ENCODE measurements around the gene GALNT1. TPM values are rescaled to one million over a fixed set of nuclear protein-coding genes. Genes with fewer than 3 reads are reported as not detected.

The GALNT1 gene
- total and polyA plus RNA-seq, 8 donors: 11.2 to 83.9 (median 13.8) TPM

DNA sequence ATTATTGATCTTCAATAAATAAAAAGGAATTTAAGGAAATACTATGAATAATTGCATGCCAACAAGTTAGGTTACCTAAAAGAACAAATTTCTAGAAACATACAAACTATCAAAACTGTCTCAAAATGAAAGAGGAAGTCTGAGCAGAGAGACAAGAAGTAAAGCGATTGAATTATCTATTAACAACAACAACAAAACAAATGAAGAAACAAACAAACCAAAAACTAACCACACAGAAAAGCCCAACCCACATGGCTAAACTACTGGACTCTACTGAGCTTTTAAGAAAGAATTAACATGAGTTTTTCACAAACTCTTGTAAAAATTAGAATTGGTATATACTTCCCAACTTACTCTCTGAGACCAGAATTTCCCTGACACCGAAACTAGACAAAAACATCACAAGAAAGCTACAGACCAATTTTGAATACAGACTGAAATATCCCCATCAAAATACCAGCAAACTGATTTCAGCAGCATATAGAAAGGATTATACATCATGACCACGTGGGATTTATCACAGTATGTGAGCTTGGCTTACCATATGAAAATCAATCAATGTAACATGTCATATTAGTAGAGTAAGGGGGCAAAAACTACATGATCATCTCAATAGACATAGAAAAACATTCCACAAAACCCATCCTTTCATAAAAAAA lies 16.6 kb upstream of the GALNT1 start:
- no peak for TF ChIP-seq EP300 (IDR thresholded peaks at IDR 0.05)
- no peak for TF ChIP-seq POLR2AphosphoS5 (IDR thresholded peaks at IDR 0.05)
- TF ChIP-seq POLR2A (IDR thresholded peaks at IDR 0.05): no peak
- no peak for TF ChIP-seq CTCF (IDR thresholded peaks at IDR 0.05)
- 67 to 79% (median 71%) methylated on average over 3 of the region's 3 CpGs for WGBS, 5 donors
- H3K4me3 ChIP-seq: no peak overlapping the region
- no peak overlapping the region for H3K27ac ChIP-seq
- H3K4me1 ChIP-seq: peaks cover 0 to 2% (median 0%) of the 10 kb centered on the region in 4 donors
- no peaks in the 10 kb centered on the region for H3K9me3 ChIP-seq
- no peaks in the 10 kb centered on the region for H3K36me3 ChIP-seq
- intact Hi-C loops (cut with DNase I; ENCODE audit: low total_unique reads): no loop called here
- DNase-seq: no peak
- H3K27me3 ChIP-seq: no peaks in the 10 kb centered on the region

DNA sequence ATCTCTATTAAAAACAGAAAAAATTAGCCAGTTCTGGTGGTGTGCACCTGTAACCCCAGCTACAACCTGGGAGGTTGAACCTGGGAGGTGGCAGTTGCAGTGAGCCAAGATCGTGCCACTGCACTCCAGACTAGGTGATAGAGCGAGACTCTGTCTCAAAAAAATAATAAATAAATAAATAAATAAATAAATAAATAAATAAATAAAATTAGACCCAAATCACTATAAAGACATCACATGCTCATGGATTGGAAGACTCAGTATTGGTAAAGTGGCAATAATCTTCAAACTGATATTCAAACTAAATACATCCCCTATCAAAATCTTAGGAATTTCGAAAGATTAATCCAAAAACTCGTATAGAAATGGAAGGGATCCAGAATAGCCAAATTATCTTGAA lies 15.5 kb upstream of the GALNT1 start:
- H3K9me3 ChIP-seq: no peaks in the 10 kb centered on the region
- intact Hi-C loops (cut with DNase I; ENCODE audit: low total_unique reads): no loop called here
- no peaks in the 10 kb centered on the region for H3K27me3 ChIP-seq
- no peak overlapping the region for H3K4me3 ChIP-seq
- peaks cover 0 to 3% (median 0%) of the 10 kb centered on the region in 4 donors for H3K4me1 ChIP-seq
- no peak overlapping the region for H3K27ac ChIP-seq
- no peak for DNase-seq
- 87 to 90% (median 90%) methylated on average over 4 of the region's 4 CpGs for WGBS, 5 donors
- TF ChIP-seq EP300 (IDR thresholded peaks at IDR 0.05): no peak
- no peak for TF ChIP-seq POLR2A (IDR thresholded peaks at IDR 0.05)
- no peaks in the 10 kb centered on the region for H3K36me3 ChIP-seq

GRCh38 chr18:35570182-35570581 lies 11.4 kb upstream of the GALNT1 start:
- Histone ChIP-seq H3K27me3 (no peaks in the 10 kb centered on the region), H3K36me3 (no peaks in the 10 kb centered on the region), H3K4me1 (peaks cover 0 to 3% (median 0%) of the 10 kb centered on the region in 4 donors), H3K9me3 (no peaks in the 10 kb centered on the region), H3K4me3 (no peak overlapping the region), H3K27ac (no peak overlapping the region)
- intact Hi-C loops (cut with DNase I; ENCODE audit: low total_unique reads): loop anchor here (10.0 kb wide), 1 partner anchor 65 kb away; no protein-coding TSS in a partner anchor
- TF ChIP-seq POLR2A (IDR thresholded peaks at IDR 0.05) (no peak), CTCF (IDR thresholded peaks at IDR 0.05) (no peak), POLR2AphosphoS5 (IDR thresholded peaks at IDR 0.05) (no peak), EP300 (IDR thresholded peaks at IDR 0.05) (no peak)
- WGBS, 5 donors: 34 to 58% (median 38%) methylated on average over 2 of the region's 2 CpGs
- DNase-seq: peak in 1 of 2 donors; percentile 21

DNA sequence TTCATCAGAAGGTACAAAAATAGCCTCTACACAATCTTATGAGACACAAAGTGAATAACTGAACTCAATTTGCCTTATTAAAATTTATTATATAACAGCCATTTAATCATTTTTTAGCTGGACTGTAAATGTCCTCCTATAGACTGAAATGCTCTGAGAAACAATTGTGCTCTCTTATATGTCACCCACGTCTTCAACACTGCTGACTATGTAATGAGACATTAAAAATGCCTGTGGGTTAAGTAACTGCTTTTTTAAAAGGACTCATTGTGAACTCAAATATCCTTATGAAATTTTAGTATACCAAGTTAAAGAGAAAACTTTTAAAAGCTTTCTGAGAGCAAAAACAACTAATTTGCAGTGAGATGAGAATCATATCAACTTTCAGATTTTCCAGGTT lies 10.4 kb upstream of the GALNT1 start:
- no peak for DNase-seq
- no peak overlapping the region for H3K4me3 ChIP-seq
- H3K36me3 ChIP-seq: no peaks in the 10 kb centered on the region
- intact Hi-C loops (cut with DNase I; ENCODE audit: low total_unique reads): loop anchor here (10.0 kb wide), 1 partner anchor 66 kb away; no protein-coding TSS in a partner anchor
- H3K4me1 ChIP-seq: peaks cover 0 to 3% (median 0%) of the 10 kb centered on the region in 4 donors
- no peak overlapping the region for H3K27ac ChIP-seq
- TF ChIP-seq POLR2A (IDR thresholded peaks at IDR 0.05) (no peak), EP300 (IDR thresholded peaks at IDR 0.05) (no peak), POLR2AphosphoS5 (IDR thresholded peaks at IDR 0.05) (no peak), CTCF (IDR thresholded peaks at IDR 0.05) (no peak)
- peaks cover 0 to under 1% (median 0%) of the 10 kb centered on the region in 4 donors for H3K9me3 ChIP-seq
- WGBS, 5 donors: 81 to 93% (median 91%) methylated on average over 1 of the region's 1 CpG
- no peaks in the 10 kb centered on the region for H3K27me3 ChIP-seq

DNA sequence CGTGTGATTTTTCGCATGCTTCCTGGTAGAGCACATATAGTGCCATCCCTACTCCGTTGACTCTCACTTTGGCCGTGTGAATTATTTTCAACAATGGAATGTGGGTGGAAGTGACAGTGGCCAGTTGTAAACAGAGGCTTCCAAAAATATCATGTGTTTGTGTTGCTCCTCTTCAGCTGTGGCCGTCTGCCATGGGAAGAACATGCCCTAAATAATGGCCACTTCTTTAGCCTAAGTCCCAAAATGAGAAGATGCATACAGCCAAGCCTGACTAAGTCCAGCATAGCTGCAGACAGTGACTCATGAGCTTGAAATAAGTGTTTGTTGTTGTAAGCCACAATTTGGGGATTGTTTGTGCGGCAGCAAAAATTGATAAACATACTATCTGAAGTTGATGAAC lies 8.9 kb upstream of the GALNT1 start:
- H3K27me3 ChIP-seq: no peaks in the 10 kb centered on the region
- peaks cover 0 to 3% (median 0%) of the 10 kb centered on the region in 4 donors for H3K4me1 ChIP-seq
- TF ChIP-seq CTCF (IDR thresholded peaks at IDR 0.05) (no peak), EP300 (IDR thresholded peaks at IDR 0.05) (no peak), POLR2AphosphoS5 (IDR thresholded peaks at IDR 0.05) (no peak), POLR2A (IDR thresholded peaks at IDR 0.05) (no peak)
- DNase-seq: no peak
- H3K36me3 ChIP-seq: no peaks in the 10 kb centered on the region
- peaks cover 0 to 4% (median 0%) of the 10 kb centered on the region in 4 donors for H3K9me3 ChIP-seq
- 69 to 86% (median 76%) methylated on average over 6 of the region's 6 CpGs for WGBS, 5 donors
- H3K4me3 ChIP-seq: no peak overlapping the region
- intact Hi-C loops (cut with DNase I; ENCODE audit: low total_unique reads): loop anchor here (10.0 kb wide), 1 partner anchor 68 kb away; no protein-coding TSS in a partner anchor
- H3K27ac ChIP-seq: no peak overlapping the region

Data from stomach (tissue), 9 donors.